K562 (cell line): ENCODE results near the gene UNC50. TPM values are rescaled to one million over a fixed set of nuclear protein-coding genes. Genes with fewer than 3 reads are reported as not detected.
A peak's percentile ranks its signal among the peaks of the same experiment; 100 is the strongest.

ENCODE experiments used
- CBX3 ChIP-seq, 2 experiments: IDR thresholded peaks; 1 replicate in 1 of 2; 2 replicates in 1 of 2; pipeline ENCODE4 v1.6.1; 2012; ENCODE audit warnings: inconsistent platforms in 2 of 2, low read length in 2 of 2, borderline replicate concordance in 1 of 2, control low read depth in 1 of 2
- ESRRA ChIP-seq: fragments of 450-650 bp; IDR thresholded peaks from 2 replicates; pipeline ENCODE4 v1.6.1; 2014; ENCODE audit warnings: low read depth, mild to moderate bottlenecking, moderate library complexity, borderline replicate concordance
- GMEB1 ChIP-seq: fragments of 250-450 bp; sonication (Bioruptor Pico); IDR thresholded peaks from 2 replicates; pipeline ENCODE4 v1.4.0; 2020; ENCODE audit warnings: mild to moderate bottlenecking
- HMG20A ChIP-seq: fragments of 450-650 bp; formaldehyde crosslinking; conservative IDR thresholded peaks from 2 replicates; pipeline ENCODE4 v1.4.0; 2020; ENCODE audit warnings: mild to moderate bottlenecking, mixed read lengths
- IFI16 ChIP-seq: fragments of 250-450 bp; sonication (Bioruptor Pico); IDR thresholded peaks from 2 replicates; pipeline ENCODE4 v2.1.2; 2022; ENCODE audit warnings: mild to moderate bottlenecking, inconsistent platforms
- IRF1 ChIP-seq: sonication (generic); formaldehyde crosslinking; IDR thresholded peaks from 2 replicates; pipeline ENCODE4 v1.8.0; 2022; ENCODE audit warnings: missing genetic modification reagents, mild to moderate bottlenecking, borderline replicate concordance
- MTA2 ChIP-seq: fragments of 450-650 bp; IDR thresholded peaks from 2 replicates; pipeline ENCODE4 v1.6.1; 2016; ENCODE audit warnings: low read depth
- MYBL2 ChIP-seq, 2 experiments: fragments of 450-650 bp in 1 of 2; sonication (generic) in 1 of 2; formaldehyde crosslinking in 1 of 2; IDR thresholded peaks; 2 replicates each; pipeline versions ENCODE4 v1.6.1 to v1.8.1; 2017 to 2022; ENCODE audit warnings: borderline replicate concordance in 1 of 2, inconsistent platforms in 1 of 2, low read depth in 1 of 2, mild to moderate bottlenecking in 1 of 2, missing genetic modification reagents in 1 of 2, moderate library complexity in 1 of 2
- NFE2L1 ChIP-seq: fragments of 450-650 bp; IDR thresholded peaks from 2 replicates; pipeline ENCODE4 v1.6.1; 2016; ENCODE audit warnings: missing genetic modification characterization, low read depth, mild to moderate bottlenecking, missing compliant biosample characterization, moderate library complexity, borderline replicate concordance
- SMAD3 ChIP-seq: fragments of 450-650 bp; formaldehyde crosslinking; conservative IDR thresholded peaks from 2 replicates; pipeline ENCODE4 v1.4.0; 2020; ENCODE audit warnings: mild to moderate bottlenecking
- SREBF1 ChIP-seq: fragments of 150-350 bp; IDR thresholded peaks from 2 replicates; pipeline ENCODE4 v1.6.1; 2014; ENCODE audit warnings: antibody characterized with exemption, low read depth, low read length, borderline replicate concordance
- THAP12 ChIP-seq: fragments of 250-450 bp; sonication (Bioruptor Pico); IDR thresholded peaks from 2 replicates; pipeline ENCODE4 v1.9.0; 2021; ENCODE audit warnings: mild to moderate bottlenecking, inconsistent platforms
- TRIM24 ChIP-seq, 2 experiments: fragments of 450-650 bp; IDR thresholded peaks; 2 replicates each; pipeline ENCODE4 v1.6.1; 2016
- YY1 ChIP-seq, 3 experiments: IDR thresholded peaks; 2 replicates each; pipeline ENCODE4 v1.6.1; 2011; ENCODE audit warnings: low read length in 2 of 3, mild to moderate bottlenecking in 2 of 3, moderate library complexity in 2 of 3, borderline replicate concordance in 1 of 3, control low read depth in 1 of 3, low read depth in 1 of 3; ENCODE audit not compliant: insufficient read depth in 3 of 3, insufficient replicate concordance in 2 of 3, control insufficient read depth in 1 of 3, insufficient read length in 1 of 3; ENCODE audit errors: extremely low read depth in 1 of 3
- ZNF586 ChIP-seq: fragments of 450-650 bp; formaldehyde crosslinking; conservative IDR thresholded peaks from 2 replicates; pipeline ENCODE4 v1.4.0; 2020; ENCODE audit warnings: mild to moderate bottlenecking, moderate library complexity
- ZNF592 ChIP-seq: fragments of 450-650 bp; IDR thresholded peaks from 2 replicates; pipeline ENCODE4 v1.6.1; 2017; ENCODE audit warnings: antibody characterized with exemption, mild to moderate bottlenecking
- polyA plus RNA-seq, 8 experiments: library from polyadenylated mRNA; depleted of rRNA in 4 of 8; stranded (reverse) in 5 of 8; unstranded in 3 of 8; fragments of >200 nt; fragmentation: Nextera tagmentation in 2 of 8; fragmentation: Illumina TruSeq in 1 of 8; extraction: Ambion mirVana in 2 of 8; extraction: Trizol in 1 of 8; gene quantifications; 2 replicates each; pipeline versions ENCODE4 v1.2.1 to v1.2.3, GENCODE V29; 2011 to 2014; ENCODE audit warnings: inconsistent platforms in 1 of 8, missing spikeins in 1 of 8
- total RNA-seq, 7 experiments: library from RNA; depleted of rRNA in 6 of 7; stranded (reverse); fragments of >200 nt in 6 of 7; fragmentation: Illumina TruSeq in 2 of 7; extraction: Trizol in 2 of 7; gene quantifications; 2 replicates each; pipeline versions ENCODE4 v1.2.1 to v1.2.3, GENCODE V29; 2011 to 2021; ENCODE audit warnings: low replicate concordance in 1 of 7

The UNC50 gene
- total and polyA plus RNA-seq, 9 of the 15 experiments (the other 6 are each of a cell fraction or from before 2014, with no cell fraction given): 30.0 to 52.9 (median 35.9) TPM

GRCh38 chr2:98560256-98560771, 48.1 kb upstream of the UNC50 start (continued):
- no peak for TF ChIP-seq THAP12
- TF ChIP-seq CBX3 (IDR thresholded peaks at IDR 0.05; ENCODE audit: borderline replicate concordance in 1 of 2, low read length in 2 of 2): peak in 1 of 2 experiments; percentile 80; a peak in 1 of 3 replicates
- no peak for TF ChIP-seq ESRRA
- no peak for TF ChIP-seq IRF1
- no peak for TF ChIP-seq HMG20A
- TF ChIP-seq SMAD3 (CRISPR knock-in tag): no peak
- TF ChIP-seq IFI16 (CRISPR knock-in tag): no peak
- 0 out of 2 replicates have a peak, but pooled peaks have one; percentile 1 for TF ChIP-seq MTA2
- peak in 1 of 3 experiments; percentile 25 for TF ChIP-seq YY1 (IDR thresholded peaks at IDR 0.05; ENCODE audit: borderline replicate concordance in 1 of 3, control insufficient read depth in 1 of 3, extremely low read depth in 1 of 3, insufficient read depth in 3 of 3, insufficient read length in 1 of 3, insufficient replicate concordance in 2 of 3, low read depth in 1 of 3, low read length in 2 of 3)
- TF ChIP-seq ZNF586 (CRISPR knock-in tag): no peak
- TF ChIP-seq SREBF1: no peak
- no peak for TF ChIP-seq TRIM24 (IDR thresholded peaks at IDR 0.05)
- TF ChIP-seq MYBL2 (IDR thresholded peaks at IDR 0.05; ENCODE audit: low read depth): no peak
- TF ChIP-seq MYBL2 (CRISPR knock-in tag; IDR thresholded peaks at IDR 0.05; ENCODE audit: borderline replicate concordance): no peak
- peak; percentile 92 for TF ChIP-seq ZNF592
- TF ChIP-seq NFE2L1 (tag): peak; percentile 60
- TF ChIP-seq GMEB1 (CRISPR knock-in tag): no peak
